Activated T-helper 9 cell treated with anti-CD3 and anti-CD28 coated beads, Interleukin-2, amount 50 U/mL, for 16 hours (primary cell): ENCODE measurements around the gene PEA15.
A peak's percentile ranks its signal among the peaks of the same experiment; 100 is the strongest.

Source experiments
- DNase-seq: peaks from one replicate; pipeline ENCODE4 v3.0.0-alpha.2; 2020; ENCODE audit warnings: low read depth

The PEA15 gene

GRCh38 chr1:160179336-160179735, 25.8 kb upstream of the PEA15 start:
- DNase-seq: no peak

GRCh38 chr1:160186246-160186645, 18.9 kb upstream of the PEA15 start:
- DNase-seq: no peak

GRCh38 chr1:160186729-160187128, 18.5 kb upstream of the PEA15 start:
- no peak for DNase-seq

GRCh38 chr1:160187407-160187806, 17.8 kb upstream of the PEA15 start:
- DNase-seq: no peak

- DNase-seq: no peak
Measured at GRCh38 chr1:160188341-160188740, 16.8 kb upstream of the PEA15 start.

- DNase-seq: no peak
Measured at GRCh38 chr1:160189649-160190625, 15.2 kb upstream of the PEA15 start, which contains the start of gene CASQ1. Gene CASQ1 (plus strand): TSS chr1:160190575. CDS start chr1:160190752, 177 bp downstream.

GRCh38 chr1:160191756-160192155, 13.4 kb upstream of the PEA15 start:
- DNase-seq: no peak

GRCh38 chr1:160192234-160192633, 12.9 kb upstream of the PEA15 start:
- DNase-seq: no peak

- DNase-seq: peak; percentile 73
Measured at GRCh38 chr1:160193091-160193819, 11.9 kb upstream of the PEA15 start.

GRCh38 chr1:160193832-160194736, 11.1 kb upstream of the PEA15 start:
- no peak for DNase-seq

GRCh38 chr1:160194737-160195059, 10.5 kb upstream of the PEA15 start:
- no peak for DNase-seq

- no peak for DNase-seq
Measured at GRCh38 chr1:160196143-160196542, 9.0 kb upstream of the PEA15 start.

- DNase-seq: no peak
Measured at GRCh38 chr1:160197231-160197630, 8.0 kb upstream of the PEA15 start.

- DNase-seq: no peak
Measured at GRCh38 chr1:160200786-160201185, 4.4 kb upstream of the PEA15 start.

GRCh38 chr1:160204526-160205241, 500 bp upstream of the PEA15 start:
- DNase-seq: no peak

- DNase-seq: peak; percentile 41
Measured at GRCh38 chr1:160206036-160206389, 829 bp downstream of the PEA15 start.

- DNase-seq: no peak
Measured at GRCh38 chr1:160206421-160207117, 1.4 kb downstream of the PEA15 start.

GRCh38 chr1:160207118-160207650, 2.0 kb downstream of the PEA15 start:
- no peak for DNase-seq

GRCh38 chr1:160207771-160208556, 2.8 kb downstream of the PEA15 start:
- no peak for DNase-seq
